Neural crest cell (in vitro differentiated cells): ENCODE results near the gene DHODH. TPM values are rescaled to one million over a fixed set of nuclear protein-coding genes. Genes with fewer than 3 reads are reported as not detected.

ENCODE experiments used
- DNase-seq: peaks from one replicate; pipeline ENCODE4 v3.0.0; 2021; ENCODE audit warnings: low read depth, mixed read lengths, low spot score
- H3K27ac Mint-ChIP-seq: one replicate; pipeline ENCODE4 v1.8.0; 2021; ENCODE audit warnings: mild to moderate bottlenecking, mixed read lengths; ENCODE audit not compliant: unreplicated experiment
- H3K27me3 Mint-ChIP-seq: 2 replicates; pipeline ENCODE4 v1.8.0; 2021; ENCODE audit warnings: low read depth, mild to moderate bottlenecking, mixed read lengths
- H3K36me3 Mint-ChIP-seq: 2 replicates; pipeline ENCODE4 v1.8.0; 2021; ENCODE audit warnings: low read depth, mild to moderate bottlenecking, mixed read lengths
- H3K4me1 Mint-ChIP-seq: 2 replicates; pipeline ENCODE4 v1.8.0; 2021; ENCODE audit warnings: mixed read lengths
- H3K4me3 Mint-ChIP-seq: one replicate; pipeline ENCODE4 v1.8.0; 2021; ENCODE audit warnings: mild to moderate bottlenecking, mixed read lengths
- H3K9me3 Mint-ChIP-seq: 2 replicates; pipeline ENCODE4 v1.8.0; 2021; ENCODE audit warnings: mixed read lengths
- CTCF ChIP-seq: fragments of 200-600 bp; sonication (generic); conservative IDR thresholded peaks from 2 replicates; pipeline ENCODE4 v1.5.0; 2021; ENCODE audit warnings: antibody characterized with exemption, mild to moderate bottlenecking
- total RNA-seq: library from RNA; stranded (reverse); gene quantifications from 2 replicates; pipeline ENCODE4 v1.2.1, GENCODE V29; 2021

Gene DHODH
- total RNA-seq, 1 donor from 2014 or later: 16.1 TPM

GRCh38 chr16:72025404-72026114 lies 17.0 kb downstream of the DHODH start:
- H3K9me3 Mint-ChIP-seq: no peaks in the 10 kb centered on the region
- no peak overlapping the region for H3K27ac Mint-ChIP-seq
- H3K36me3 Mint-ChIP-seq: peaks cover 4% of the 10 kb centered on the region
- DNase-seq: no peak
- no peaks in the 10 kb centered on the region for H3K4me1 Mint-ChIP-seq
- H3K27me3 Mint-ChIP-seq: no peaks in the 10 kb centered on the region
- no peak for TF ChIP-seq CTCF
- no peak overlapping the region for H3K4me3 Mint-ChIP-seq

DNA sequence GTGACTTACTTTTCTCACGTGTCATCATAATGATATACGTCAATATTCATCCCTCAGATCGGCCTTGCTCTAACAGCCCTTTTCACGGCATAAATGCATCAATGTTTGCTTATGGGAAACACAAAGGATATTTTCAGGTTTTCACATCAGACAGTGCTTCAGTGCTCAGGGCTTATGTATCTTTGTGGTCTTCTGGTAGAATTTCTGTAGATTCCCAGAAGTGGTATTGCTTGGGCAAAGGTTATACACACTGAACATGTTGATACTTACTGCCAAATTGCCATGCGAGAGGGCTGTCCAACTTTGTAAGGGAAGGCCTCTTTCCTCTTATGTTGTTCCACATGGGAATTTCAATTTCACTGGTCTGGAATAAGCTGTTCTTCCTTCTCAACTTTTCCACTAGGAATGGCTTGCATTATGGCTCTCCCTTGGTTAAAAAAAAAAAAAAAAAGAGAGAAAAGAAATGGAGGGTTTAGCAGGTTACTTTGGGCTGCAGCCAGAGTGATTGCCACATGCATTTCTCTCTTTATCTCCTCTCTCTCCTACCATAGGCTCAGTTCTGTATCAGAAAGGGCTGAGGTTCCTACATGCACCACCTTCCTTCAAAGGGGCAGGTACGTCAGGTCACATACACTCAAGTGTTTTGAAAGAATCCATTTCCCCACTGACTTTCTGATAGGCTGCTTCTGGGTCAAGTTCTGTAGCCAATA lies 19.3 kb downstream of the DHODH start:
- Mint-ChIP-seq H3K27ac (no peak overlapping the region), H3K4me1 (peaks cover 5% of the 10 kb centered on the region), H3K36me3 (peaks cover 4% of the 10 kb centered on the region), H3K27me3 (no peaks in the 10 kb centered on the region), H3K9me3 (no peaks in the 10 kb centered on the region), H3K4me3 (no peak overlapping the region)
- TF ChIP-seq CTCF: no peak
- no peak for DNase-seq

DNA sequence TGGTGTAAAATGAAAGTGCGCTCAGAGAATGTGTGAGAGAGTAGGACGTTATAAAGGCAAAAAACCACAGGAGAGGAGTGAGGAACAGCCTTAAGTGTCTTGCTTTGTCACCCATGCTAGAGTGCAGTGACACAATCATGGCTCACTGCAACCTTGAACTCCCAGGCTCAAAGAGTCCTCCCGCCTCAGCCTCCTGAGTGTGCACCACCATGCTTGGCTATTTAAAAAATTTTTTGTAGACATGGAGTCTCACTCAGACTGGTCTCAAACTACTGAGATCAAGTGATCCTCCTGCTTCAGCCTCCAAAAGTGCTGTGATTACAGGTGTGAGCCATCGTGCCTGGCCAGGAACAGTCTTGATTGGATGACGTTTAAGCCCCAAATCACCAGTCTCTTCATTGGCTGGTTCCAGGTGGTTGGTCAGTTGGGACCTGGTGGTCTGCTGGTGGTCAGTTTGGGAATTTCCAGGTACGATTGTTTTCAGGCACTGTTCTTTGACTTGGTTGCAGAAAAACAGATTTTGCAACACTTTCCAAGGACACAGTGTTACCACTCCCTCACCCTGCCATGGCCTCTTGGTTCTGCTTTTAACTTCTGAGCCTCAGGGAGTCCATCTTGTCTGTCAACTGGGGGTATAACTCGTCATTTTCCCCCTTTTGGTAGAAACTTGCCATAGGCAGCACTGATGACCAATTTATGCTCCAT lies 21.2 kb downstream of the DHODH start:
- Mint-ChIP-seq H3K27me3 (no peaks in the 10 kb centered on the region), H3K9me3 (no peaks in the 10 kb centered on the region), H3K4me3 (no peak overlapping the region), H3K36me3 (no peaks in the 10 kb centered on the region), H3K4me1 (peaks cover 5% of the 10 kb centered on the region), H3K27ac (peak overlapping the region; percentile 19)
- no peak for DNase-seq
- no peak for TF ChIP-seq CTCF

DNA sequence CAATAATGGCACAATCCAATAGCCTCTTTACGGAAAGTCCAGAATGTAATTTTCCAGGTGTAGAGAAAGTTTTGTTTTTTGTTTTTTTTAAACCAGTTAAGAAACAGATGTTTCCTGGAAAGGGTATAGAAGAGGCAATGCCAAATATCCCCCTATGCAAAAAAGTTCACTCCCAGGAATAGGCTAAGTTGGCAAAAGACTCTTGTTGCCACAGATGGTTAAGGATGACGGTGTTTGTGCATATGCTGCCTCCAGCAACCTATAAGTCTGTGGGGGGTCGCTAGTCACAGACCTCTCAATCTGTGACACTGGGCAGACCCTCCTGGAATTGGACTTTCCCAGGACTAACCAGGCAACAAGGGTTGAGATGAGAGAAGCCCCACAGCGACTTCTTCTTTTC lies 24.9 kb downstream of the DHODH start:
- H3K4me1 Mint-ChIP-seq: peaks cover 12% of the 10 kb centered on the region

DNA sequence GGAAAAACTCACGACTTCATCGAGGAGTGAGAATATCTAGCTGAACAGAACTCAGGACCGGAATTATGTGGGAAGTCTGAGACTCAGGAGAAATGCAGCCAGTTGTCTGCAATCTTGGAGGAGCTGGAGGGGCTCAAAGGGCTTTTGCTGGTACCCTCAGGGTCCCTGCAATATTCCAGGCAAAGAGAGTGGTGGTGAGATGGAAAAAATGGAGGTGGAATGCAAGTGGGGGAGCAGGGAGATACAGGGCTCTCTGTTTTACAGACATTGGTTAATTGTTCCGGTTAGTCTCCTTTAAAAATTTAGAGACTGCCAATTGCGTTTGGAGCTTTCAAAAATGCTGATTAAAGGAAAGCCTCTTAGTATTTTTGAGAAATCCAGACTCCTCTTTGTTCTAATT lies 27.6 kb downstream of the DHODH start:
- H3K4me3 Mint-ChIP-seq: no peak overlapping the region

More for the DNA sequence above, 24.9 kb downstream of the DHODH start:
- no peaks in the 10 kb centered on the region for H3K27me3 Mint-ChIP-seq
- DNase-seq: no peak
- no peak overlapping the region for H3K27ac Mint-ChIP-seq
- no peak overlapping the region for H3K4me3 Mint-ChIP-seq
- H3K9me3 Mint-ChIP-seq: no peaks in the 10 kb centered on the region
- no peaks in the 10 kb centered on the region for H3K36me3 Mint-ChIP-seq
- TF ChIP-seq CTCF: no peak

More for the DNA sequence above, 27.6 kb downstream of the DHODH start:
- Mint-ChIP-seq H3K27me3 (no peaks in the 10 kb centered on the region), H3K27ac (peak overlapping the region; percentile 28), H3K9me3 (no peaks in the 10 kb centered on the region), H3K4me1 (peaks cover 12% of the 10 kb centered on the region), H3K36me3 (no peaks in the 10 kb centered on the region)
- no peak for TF ChIP-seq CTCF
- no peak for DNase-seq
